Osteocyte (in vitro differentiated cells): Measurements from ENCODE around the gene MYD88. TPM values are rescaled to one million over a fixed set of nuclear protein-coding genes. Genes with fewer than 3 reads are reported as not detected.

Experiments
- DNase-seq: peaks from one replicate; pipeline ENCODE4 v3.0.0; 2021; ENCODE audit warnings: mixed read lengths; ENCODE audit not compliant: unreplicated experiment; ENCODE audit errors: extremely low spot score
- H3K27ac Mint-ChIP-seq: one replicate; pipeline ENCODE4 v1.8.0; 2021; ENCODE audit warnings: mild to moderate bottlenecking, mixed read lengths; ENCODE audit not compliant: unreplicated experiment
- H3K27me3 Mint-ChIP-seq: one replicate; pipeline ENCODE4 v1.8.0; 2021; ENCODE audit warnings: mixed read lengths; ENCODE audit not compliant: unreplicated experiment
- H3K36me3 Mint-ChIP-seq: one replicate; pipeline ENCODE4 v1.8.0; 2021; ENCODE audit warnings: mixed read lengths; ENCODE audit not compliant: unreplicated experiment
- H3K4me1 Mint-ChIP-seq: one replicate; pipeline ENCODE4 v1.8.0; 2021; ENCODE audit warnings: mixed read lengths; ENCODE audit not compliant: unreplicated experiment
- H3K4me3 Mint-ChIP-seq: one replicate; pipeline ENCODE4 v1.8.0; 2021; ENCODE audit warnings: mild to moderate bottlenecking, moderate library complexity, mixed read lengths; ENCODE audit not compliant: unreplicated experiment
- H3K9me3 Mint-ChIP-seq: one replicate; pipeline ENCODE4 v1.8.0; 2021; ENCODE audit warnings: mixed read lengths; ENCODE audit not compliant: unreplicated experiment
- total RNA-seq: library from RNA; stranded (reverse); gene quantifications from 2 replicates; pipeline ENCODE4 v1.2.1, GENCODE V29; 2021
- TF ChIP-seq, protein P1 (sequence below): fragments of 200-600 bp; sonication (generic); IDR thresholded peaks from 2 replicates; pipeline ENCODE4 v1.5.0; 2021; ENCODE audit warnings: antibody characterized with exemption, mild to moderate bottlenecking, moderate library complexity

Gene MYD88
- total RNA-seq, 1 donor from 2014 or later, result 13.3 TPM

DNA sequence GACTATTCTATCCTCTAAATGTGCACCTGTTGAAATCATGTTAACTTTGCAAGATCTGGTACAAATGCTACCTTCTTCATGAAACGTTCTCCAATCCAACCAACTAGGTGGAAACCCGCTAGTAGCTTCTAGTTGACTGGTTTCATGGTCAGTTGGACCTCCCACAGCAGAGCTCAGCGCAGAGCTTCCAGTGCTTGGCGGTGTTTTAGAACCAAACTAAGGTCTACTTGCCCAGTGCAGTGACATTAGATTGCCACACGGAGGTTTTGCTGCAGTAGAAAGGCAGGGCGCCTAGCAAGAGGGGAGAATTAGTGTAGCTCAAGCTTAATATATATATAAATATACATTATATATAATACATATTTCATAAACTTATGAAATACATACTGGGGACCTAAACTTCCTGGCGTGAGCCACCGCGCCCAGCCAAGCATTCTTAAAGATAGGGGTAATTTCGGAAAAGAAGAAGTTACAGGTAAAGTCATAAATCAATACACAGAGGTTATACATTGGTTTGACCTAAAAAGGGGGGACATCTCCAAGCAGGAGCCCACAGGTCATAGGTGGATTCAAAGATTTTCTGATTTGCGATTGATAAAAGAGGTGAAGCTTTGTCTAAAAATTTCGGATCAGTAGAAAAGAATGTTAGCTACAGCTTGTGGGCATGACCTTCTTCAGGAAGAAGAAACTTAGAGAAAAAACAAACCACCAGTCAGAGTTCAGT lies 24.8 kb downstream of the MYD88 start:
- H3K4me1 Mint-ChIP-seq, result peaks cover 29% of the 10 kb centered on the region
- H3K36me3 Mint-ChIP-seq, result no peaks in the 10 kb centered on the region
- no peak overlapping the region for H3K27ac Mint-ChIP-seq
- H3K27me3 Mint-ChIP-seq, result no peaks in the 10 kb centered on the region
- TF ChIP-seq, protein P1, sequence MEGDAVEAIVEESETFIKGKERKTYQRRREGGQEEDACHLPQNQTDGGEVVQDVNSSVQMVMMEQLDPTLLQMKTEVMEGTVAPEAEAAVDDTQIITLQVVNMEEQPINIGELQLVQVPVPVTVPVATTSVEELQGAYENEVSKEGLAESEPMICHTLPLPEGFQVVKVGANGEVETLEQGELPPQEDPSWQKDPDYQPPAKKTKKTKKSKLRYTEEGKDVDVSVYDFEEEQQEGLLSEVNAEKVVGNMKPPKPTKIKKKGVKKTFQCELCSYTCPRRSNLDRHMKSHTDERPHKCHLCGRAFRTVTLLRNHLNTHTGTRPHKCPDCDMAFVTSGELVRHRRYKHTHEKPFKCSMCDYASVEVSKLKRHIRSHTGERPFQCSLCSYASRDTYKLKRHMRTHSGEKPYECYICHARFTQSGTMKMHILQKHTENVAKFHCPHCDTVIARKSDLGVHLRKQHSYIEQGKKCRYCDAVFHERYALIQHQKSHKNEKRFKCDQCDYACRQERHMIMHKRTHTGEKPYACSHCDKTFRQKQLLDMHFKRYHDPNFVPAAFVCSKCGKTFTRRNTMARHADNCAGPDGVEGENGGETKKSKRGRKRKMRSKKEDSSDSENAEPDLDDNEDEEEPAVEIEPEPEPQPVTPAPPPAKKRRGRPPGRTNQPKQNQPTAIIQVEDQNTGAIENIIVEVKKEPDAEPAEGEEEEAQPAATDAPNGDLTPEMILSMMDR, result peak; percentile 22
- no peaks in the 10 kb centered on the region for H3K9me3 Mint-ChIP-seq
- no peak overlapping the region for H3K4me3 Mint-ChIP-seq
- DNase-seq, result no peak

DNA sequence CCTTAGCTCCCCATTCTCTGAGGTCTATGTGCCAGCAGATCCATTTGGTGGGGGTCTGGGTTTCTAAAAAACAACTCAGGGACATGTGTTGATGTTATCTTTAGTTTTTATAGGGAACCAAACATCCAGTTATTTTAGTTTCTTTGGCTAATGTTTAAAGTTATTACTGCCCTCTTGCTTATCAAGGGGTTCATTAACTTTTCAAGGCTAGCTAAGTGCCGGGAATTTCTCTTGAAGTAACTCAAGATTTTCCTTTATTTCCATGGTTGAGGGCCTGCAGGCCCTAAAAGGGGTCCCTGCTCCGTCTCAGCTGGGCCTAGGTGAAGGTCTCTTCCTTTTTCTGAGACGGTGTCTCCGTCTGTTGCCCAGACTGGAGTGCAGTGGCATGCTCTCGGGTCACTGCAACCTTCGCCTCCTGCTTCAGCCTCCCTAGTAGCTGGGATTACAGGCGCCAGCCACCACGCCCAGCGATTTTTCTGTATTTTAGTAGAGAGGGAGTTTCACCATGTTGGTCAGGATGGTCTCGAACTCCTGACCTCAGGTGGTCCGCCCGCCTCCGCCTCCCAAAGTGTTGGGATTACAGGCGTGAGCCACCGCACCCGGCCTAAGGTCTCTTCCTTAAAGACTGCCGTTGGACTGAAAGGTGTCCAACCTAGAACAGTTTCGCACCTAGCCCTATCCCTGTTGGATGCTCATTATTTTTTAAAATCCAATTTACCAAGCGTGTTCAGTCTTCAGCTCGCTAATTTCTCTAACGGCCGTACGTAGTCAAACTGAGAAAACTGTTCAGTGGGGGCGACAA lies 25.6 kb downstream of the MYD88 start:
- H3K4me3 Mint-ChIP-seq, result peak overlapping the region; percentile 84
- TF ChIP-seq, protein P1, result no peak
- peaks cover 36% of the 10 kb centered on the region for H3K4me1 Mint-ChIP-seq
- no peaks in the 10 kb centered on the region for H3K9me3 Mint-ChIP-seq
- H3K27me3 Mint-ChIP-seq, result no peaks in the 10 kb centered on the region
- no peaks in the 10 kb centered on the region for H3K36me3 Mint-ChIP-seq
- DNase-seq, result no peak
- H3K27ac Mint-ChIP-seq, result peak overlapping the region; percentile 99

DNA sequence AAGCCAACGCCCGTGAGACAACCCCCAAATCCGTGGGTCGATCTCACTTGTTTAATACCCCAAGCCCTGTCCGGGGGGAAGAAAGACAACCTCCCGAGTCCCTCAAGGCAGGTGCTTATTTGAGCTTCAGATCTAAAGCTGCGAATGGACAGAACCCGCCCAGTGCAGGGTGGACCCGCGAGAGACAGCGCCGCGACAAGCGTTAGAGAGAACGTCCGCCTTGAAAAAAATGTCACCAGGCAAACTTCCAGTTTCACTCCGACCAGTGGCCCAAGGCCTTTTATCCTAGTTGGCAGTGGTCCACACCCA lies 26.1 kb downstream of the MYD88 start:
- TF ChIP-seq, protein P1, result no peak
- peak overlapping the region; percentile 84 for H3K4me3 Mint-ChIP-seq
- no peaks in the 10 kb centered on the region for H3K9me3 Mint-ChIP-seq
- peak overlapping the region; percentile 99 for H3K27ac Mint-ChIP-seq
- no peaks in the 10 kb centered on the region for H3K27me3 Mint-ChIP-seq
- no peaks in the 10 kb centered on the region for H3K36me3 Mint-ChIP-seq
- DNase-seq, result no peak
- peaks cover 42% of the 10 kb centered on the region for H3K4me1 Mint-ChIP-seq

DNA sequence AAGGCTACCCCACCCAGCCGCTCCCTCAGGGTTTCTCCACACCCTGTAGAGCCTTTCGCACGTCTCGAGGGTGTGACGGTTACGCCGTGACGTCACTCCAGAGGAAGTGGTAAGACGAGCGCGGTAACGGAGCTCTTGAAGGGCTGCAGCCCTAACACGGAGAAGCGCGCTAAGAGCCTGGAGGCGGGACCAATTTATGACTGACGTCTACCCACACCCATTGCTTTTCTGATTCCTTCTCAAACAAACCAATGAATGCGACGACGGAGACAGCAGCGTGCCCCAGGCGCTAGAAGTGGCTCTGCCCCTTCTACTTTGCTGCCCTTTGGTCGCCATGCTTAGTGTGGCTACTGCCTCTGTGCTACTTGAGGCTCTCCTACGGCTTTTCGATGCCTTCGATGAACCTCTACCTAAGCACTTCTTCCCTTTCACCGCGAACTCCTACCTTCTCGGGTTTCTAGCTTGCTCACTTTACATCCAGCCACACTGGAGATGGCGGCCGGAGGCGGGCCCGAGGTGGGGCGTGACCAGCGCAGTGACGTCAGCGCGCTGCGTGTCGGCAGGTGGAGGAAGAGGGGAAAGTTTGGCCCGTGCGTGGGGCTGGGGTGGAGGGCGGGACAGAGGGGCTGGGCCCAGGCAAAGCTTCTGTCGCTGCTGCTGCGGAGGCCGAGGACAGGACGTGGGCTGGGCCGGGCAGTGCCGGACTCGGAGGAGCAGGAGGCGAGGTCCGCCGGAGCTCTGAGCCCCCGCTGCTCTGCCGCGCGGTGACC lies 26.7 kb downstream of the MYD88 start, which contains the start of gene OXSR1:
Gene OXSR1, plus strand, starts transcription at position 586 of the 770 bp plus-strand sequence. CDS start 340 bp downstream, outside the sequence.
- Mint-ChIP-seq H3K36me3 (no peaks in the 10 kb centered on the region), H3K27ac (peak within 1 kb of the TSS; percentile 99), H3K4me3 (peak within 1 kb of the TSS; percentile 84), H3K4me1 (peaks cover 42% of the 10 kb centered on the region), H3K27me3 (no peaks in the 10 kb centered on the region), H3K9me3 (no peaks in the 10 kb centered on the region)
- TF ChIP-seq, protein P1, result no peak
- peak; percentile 98 for DNase-seq
